ENCODE results near the gene LCN2. TPM values are rescaled to one million over a fixed set of nuclear protein-coding genes. Genes with fewer than 3 reads are reported as not detected.

The LCN2 gene
- total and polyA plus RNA-seq, 9 of the 15 experiments (the other 6 are each of a cell fraction or from before 2014, with no cell fraction given): 0.10 to 1.2 (median 0.44) TPM; not detected in 1

DNA sequence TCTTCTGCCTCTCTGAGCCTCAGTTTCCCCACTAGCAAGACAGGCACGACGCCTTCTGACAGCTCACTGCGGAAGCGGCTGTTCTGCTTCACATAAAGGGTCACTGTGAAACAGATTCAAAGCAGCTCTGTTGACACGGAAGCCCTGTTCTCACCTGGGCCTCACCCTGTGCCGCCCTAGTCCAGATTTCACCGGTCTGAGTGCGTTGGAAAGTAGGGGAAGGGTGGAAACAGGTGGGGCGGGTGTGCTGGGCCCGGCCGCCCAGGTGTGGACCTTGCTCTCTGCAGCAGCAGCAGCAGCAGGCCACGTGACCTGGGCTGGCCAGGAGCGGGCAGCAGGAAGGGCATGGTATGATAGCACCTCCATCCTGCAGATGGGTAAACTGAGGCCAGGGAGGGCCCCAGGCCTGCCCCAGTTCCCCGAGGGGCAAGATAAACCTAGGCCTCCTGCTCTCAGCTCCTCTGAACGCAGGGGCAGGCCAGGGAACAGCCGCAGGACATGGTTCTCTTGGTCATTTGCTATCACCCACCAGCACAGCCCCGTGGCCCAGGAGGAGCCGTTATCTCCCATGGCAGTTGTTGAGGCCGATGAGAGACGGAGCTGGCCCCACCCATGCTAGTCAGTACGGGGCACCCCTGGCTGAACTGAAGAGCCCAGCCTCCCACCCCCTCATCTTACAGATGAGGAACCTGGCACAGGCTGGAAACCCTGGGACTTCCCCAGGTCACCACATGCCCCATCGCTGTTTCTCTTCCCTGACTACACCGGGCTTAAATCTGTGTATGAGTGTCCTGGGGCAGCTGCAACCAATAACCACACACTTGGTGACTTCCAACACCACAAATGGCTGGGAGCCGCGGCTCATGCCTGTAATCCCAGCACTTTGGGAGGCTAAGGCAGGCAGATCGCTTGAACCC, 33.8 kb upstream of the LCN2 start (continued):
- TF ChIP-seq TRIM24 (IDR thresholded peaks at IDR 0.05) (peak; percentile 79 to 87), ATF7 (IDR thresholded peaks at IDR 0.05) (peak; percentile 57; the same call in 1 of the 2 replicates), SP2 (IDR thresholded peaks at IDR 0.05; ENCODE audit: extremely low read depth, low read depth, low read length, poor library complexity, severe bottlenecking) (no peak), ZNF695 (CRISPR knock-in tag; IDR thresholded peaks at IDR 0.05) (no peak), CTBP1 (IDR thresholded peaks at IDR 0.05; ENCODE audit: borderline replicate concordance) (peak; percentile 86; the same call in 1 of the 2 replicates), BHLHE40 (IDR thresholded peaks at IDR 0.05; ENCODE audit: low read length) (peak; percentile 58; the same call in 1 of the 2 replicates), ZNF583 (CRISPR knock-in tag; IDR thresholded peaks at IDR 0.05) (peak; percentile 85; the same call in 1 of the 2 replicates), NR2C1 (IDR thresholded peaks at IDR 0.05) (0 out of 2 replicates have a peak, but pooled peaks have one; percentile 39), NR2C1 (tag; IDR thresholded peaks at IDR 0.05) (peak; percentile 26), ARID1B (IDR thresholded peaks at IDR 0.05) (peak; percentile 98), FOXM1 (IDR thresholded peaks at IDR 0.05; ENCODE audit: low read depth) (peak; percentile 85), FOXM1 (CRISPR knock-in tag; IDR thresholded peaks at IDR 0.05; ENCODE audit: low read depth) (no peak), RUNX1 (IDR thresholded peaks at IDR 0.05; ENCODE audit: low read depth) (peak; percentile 91), ARNT (IDR thresholded peaks at IDR 0.05) (peak in 1 of 2 experiments; percentile 74; a peak in 2 of 4 replicates)
- TF ChIP-seq, protein P1, sequence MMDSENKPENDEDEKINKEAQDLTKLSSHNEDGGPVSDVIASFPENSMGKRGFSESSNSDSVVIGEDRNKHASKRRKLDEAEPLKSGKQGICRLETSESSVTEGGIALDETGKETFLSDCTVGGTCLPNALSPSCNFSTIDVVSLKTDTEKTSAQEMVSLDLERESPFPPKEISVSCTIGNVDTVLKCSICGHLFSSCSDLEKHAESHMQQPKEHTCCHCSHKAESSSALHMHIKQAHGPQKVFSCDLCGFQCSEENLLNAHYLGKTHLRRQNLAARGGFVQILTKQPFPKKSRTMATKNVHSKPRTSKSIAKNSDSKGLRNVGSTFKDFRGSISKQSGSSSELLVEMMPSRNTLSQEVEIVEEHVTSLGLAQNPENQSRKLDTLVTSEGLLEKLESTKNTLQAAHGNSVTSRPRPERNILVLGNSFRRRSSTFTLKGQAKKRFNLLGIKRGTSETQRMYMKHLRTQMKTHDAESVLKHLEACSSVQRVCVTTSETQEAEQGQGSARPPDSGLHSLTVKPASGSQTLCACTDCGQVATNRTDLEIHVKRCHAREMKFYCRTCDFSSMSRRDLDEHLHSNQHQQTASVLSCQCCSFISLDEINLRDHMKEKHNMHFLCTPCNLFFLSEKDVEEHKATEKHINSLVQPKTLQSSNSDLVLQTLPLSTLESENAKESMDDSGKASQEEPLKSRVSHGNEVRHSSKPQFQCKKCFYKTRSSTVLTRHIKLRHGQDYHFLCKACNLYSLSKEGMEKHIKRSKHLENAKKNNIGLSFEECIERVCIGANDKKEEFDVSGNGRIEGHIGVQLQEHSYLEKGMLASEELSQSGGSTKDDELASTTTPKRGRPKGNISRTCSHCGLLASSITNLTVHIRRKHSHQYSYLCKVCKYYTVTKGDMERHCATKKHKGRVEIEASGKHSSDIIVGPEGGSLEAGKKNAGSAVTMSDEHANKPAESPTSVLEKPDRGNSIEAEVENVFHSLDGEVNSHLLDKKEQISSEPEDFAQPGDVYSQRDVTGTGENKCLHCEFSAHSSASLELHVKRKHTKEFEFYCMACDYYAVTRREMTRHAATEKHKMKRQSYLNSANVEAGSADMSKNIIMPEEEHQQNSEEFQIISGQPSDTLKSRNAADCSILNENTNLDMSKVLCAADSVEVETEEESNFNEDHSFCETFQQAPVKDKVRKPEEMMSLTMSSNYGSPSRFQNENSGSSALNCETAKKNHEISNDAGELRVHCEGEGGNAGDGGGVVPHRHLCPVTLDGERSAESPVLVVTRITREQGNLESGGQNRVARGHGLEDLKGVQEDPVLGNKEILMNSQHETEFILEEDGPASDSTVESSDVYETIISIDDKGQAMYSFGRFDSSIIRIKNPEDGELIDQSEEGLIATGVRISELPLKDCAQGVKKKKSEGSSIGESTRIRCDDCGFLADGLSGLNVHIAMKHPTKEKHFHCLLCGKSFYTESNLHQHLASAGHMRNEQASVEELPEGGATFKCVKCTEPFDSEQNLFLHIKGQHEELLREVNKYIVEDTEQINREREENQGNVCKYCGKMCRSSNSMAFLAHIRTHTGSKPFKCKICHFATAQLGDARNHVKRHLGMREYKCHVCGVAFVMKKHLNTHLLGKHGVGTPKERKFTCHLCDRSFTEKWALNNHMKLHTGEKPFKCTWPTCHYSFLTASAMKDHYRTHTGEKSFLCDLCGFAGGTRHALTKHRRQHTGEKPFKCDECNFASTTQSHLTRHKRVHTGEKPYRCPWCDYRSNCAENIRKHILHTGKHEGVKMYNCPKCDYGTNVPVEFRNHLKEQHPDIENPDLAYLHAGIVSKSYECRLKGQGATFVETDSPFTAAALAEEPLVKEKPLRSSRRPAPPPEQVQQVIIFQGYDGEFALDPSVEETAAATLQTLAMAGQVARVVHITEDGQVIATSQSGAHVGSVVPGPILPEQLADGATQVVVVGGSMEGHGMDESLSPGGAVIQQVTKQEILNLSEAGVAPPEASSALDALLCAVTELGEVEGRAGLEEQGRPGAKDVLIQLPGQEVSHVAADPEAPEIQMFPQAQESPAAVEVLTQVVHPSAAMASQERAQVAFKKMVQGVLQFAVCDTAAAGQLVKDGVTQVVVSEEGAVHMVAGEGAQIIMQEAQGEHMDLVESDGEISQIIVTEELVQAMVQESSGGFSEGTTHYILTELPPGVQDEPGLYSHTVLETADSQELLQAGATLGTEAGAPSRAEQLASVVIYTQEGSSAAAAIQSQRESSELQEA (IDR thresholded peaks at IDR 0.05; ENCODE audit: low read depth): peak; percentile 15; the same call in 1 of the 2 replicates
- TF ChIP-seq, protein P2, sequence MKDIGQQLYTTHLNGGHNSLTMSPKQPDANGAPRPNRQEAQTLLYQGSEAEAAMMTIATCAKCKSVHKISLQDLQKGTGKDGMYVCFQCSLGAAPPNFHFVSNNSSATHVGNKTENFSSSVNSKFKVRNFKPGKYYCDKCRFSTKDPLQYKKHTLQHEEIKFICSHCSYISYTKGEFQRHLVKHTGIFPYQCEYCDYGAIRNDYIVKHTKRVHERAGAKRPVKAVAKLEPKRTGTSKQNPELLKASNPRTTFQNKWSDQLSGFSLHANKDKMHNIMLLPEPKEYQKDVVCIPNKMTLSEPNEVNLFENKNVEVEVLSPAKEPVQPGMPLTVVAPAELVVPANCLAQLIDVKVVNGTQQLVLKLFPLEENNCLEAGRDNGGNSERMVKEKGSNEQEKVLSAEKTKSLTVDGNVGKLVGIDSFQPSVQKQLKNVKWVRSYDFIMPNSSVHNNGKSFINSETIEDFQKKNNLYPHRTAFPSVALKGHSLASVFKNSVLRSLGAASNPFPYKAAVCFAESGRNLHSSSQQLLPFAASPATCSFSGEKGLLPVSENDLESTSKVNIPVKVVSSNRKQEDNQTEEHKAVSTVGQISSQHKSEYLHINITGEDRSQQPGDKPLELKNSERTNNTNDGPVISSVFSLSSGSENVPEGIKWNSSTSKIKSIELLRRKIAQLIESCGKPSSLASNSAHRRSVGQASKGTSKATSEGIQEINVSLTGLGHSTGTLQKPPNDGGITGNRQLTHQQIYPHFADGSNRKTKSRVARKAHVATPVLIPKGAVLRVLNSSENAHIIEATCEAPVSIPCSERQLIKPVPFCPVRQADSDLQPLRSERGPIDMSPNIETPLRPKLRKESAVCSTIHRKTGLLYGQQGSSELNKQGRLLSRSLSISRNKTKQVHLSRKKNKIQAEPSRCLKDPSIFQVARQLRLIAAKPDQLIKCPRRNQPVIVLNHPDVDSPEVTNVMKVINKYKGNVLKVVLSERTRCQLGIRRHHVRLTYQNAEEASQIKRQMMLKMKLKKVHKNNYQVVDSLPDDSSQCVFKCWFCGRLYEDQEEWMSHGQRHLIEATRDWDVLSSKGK (CRISPR knock-in tag; IDR thresholded peaks at IDR 0.05): no peak
- TF ChIP-seq, protein P3, sequence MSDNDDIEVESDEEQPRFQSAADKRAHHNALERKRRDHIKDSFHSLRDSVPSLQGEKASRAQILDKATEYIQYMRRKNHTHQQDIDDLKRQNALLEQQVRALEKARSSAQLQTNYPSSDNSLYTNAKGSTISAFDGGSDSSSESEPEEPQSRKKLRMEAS (CRISPR knock-in tag; IDR thresholded peaks at IDR 0.05): peak; percentile 77; the same call in 1 of the 2 replicates
